Ascending aorta (tissue), 2 donors: ENCODE results near the gene SEZ6. TPM values are rescaled to one million over a fixed set of nuclear protein-coding genes. Genes with fewer than 3 reads are reported as not detected.

Experiments
- DNase-seq, 2 donors: peaks; one replicate each; pipeline ENCODE4 v3.0.0-alpha.2; 2019; ENCODE audit warnings: low spot score in 2 of 2
- H3K27ac ChIP-seq, 2 donors: fragments of 200-600 bp; sonication (generic); one replicate each; pipeline ENCODE4 v1.5.1; 2016 to 2017; ENCODE audit warnings: mild to moderate bottlenecking in 1 of 2
- H3K27me3 ChIP-seq: fragments of 200-600 bp; sonication (generic); one replicate; pipeline ENCODE4 v1.5.1; 2017
- H3K36me3 ChIP-seq, 2 donors: fragments of 200-600 bp; sonication (generic); one replicate each; pipeline ENCODE4 v1.5.1; 2016
- H3K4me1 ChIP-seq, 2 donors: fragments of 200-600 bp; sonication (generic); one replicate each; pipeline ENCODE4 v1.5.1; 2016 to 2017; ENCODE audit warnings: mild to moderate bottlenecking in 1 of 2
- H3K4me3 ChIP-seq, 2 donors: fragments of 200-600 bp; sonication (generic); one replicate each; pipeline ENCODE4 v1.5.1; 2016 to 2017; ENCODE audit warnings: mild to moderate bottlenecking in 1 of 2
- H3K9me3 ChIP-seq, 2 donors: fragments of 200-600 bp; sonication (generic); one replicate each; pipeline ENCODE4 v1.5.1; 2016
- CTCF ChIP-seq, 3 experiments: fragments of 200-600 bp in 2 of 3; fragments of 450-650 bp in 1 of 3; sonication (generic) in 2 of 3; IDR thresholded peaks; one replicate each; pipeline ENCODE4 v1.5.1; 2016 to 2019; ENCODE audit warnings: antibody characterized with exemption in 3 of 3, mild to moderate bottlenecking in 1 of 3, moderate library complexity in 1 of 3
- intact Hi-C: fragments of 100-400 bp; cut with DNase I; formaldehyde crosslinking; loops from one replicate; pipeline ENCODE4 v1.15.1; 2023
- total RNA-seq: library from RNA; depleted of rRNA; stranded (reverse); fragments of >200 nt; gene quantifications from one replicate; pipeline ENCODE4 v1.1.0, GENCODE V29; 2016

The SEZ6 gene
- total RNA-seq, 1 donor from 2014 or later = not detected

DNA sequence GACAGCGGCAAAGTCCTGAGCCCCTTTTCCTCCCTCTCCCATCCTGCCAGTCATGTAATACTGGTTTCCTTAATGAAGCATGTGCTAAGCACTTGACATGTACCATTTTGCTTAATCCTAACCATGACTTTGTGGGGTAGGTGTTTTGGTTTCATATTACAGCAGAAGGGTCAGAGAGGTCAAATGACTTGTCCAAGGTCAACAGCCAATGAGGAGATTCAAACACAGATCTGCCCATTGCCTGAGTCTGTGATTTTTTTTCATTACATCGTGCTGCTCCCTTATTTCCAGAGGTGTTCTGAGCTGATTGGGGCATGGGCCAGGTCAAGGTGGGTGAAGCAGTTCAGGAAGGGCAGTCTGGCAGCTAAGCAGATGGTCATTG is 36.9 kb downstream of the SEZ6 start:
- intact Hi-C loops = no loop called here
- H3K4me1 ChIP-seq = no peaks in the 10 kb centered on the region
- H3K36me3 ChIP-seq = no peaks in the 10 kb centered on the region
- H3K27me3 ChIP-seq = no peaks in the 10 kb centered on the region
- no peaks in the 10 kb centered on the region for H3K9me3 ChIP-seq
- H3K27ac ChIP-seq = no peak overlapping the region
- DNase-seq = no peak
- H3K4me3 ChIP-seq = no peak overlapping the region
- no peak for TF ChIP-seq CTCF (IDR thresholded peaks at IDR 0.05)

GRCh38 chr17:28968231-28968913 is 37.5 kb downstream of the SEZ6 start:
- H3K27ac ChIP-seq = no peak overlapping the region
- no peak overlapping the region for H3K4me3 ChIP-seq
- no peaks in the 10 kb centered on the region for H3K9me3 ChIP-seq
- no peaks in the 10 kb centered on the region for H3K27me3 ChIP-seq
- no peak for DNase-seq
- H3K36me3 ChIP-seq = no peaks in the 10 kb centered on the region
- no peak for TF ChIP-seq CTCF (IDR thresholded peaks at IDR 0.05)
- intact Hi-C loops = no loop called here
- no peaks in the 10 kb centered on the region for H3K4me1 ChIP-seq

- no peak for TF ChIP-seq CTCF (IDR thresholded peaks at IDR 0.05)
- no peaks in the 10 kb centered on the region for H3K36me3 ChIP-seq
- H3K4me3 ChIP-seq = no peak overlapping the region
- no peak for DNase-seq
- no peaks in the 10 kb centered on the region for H3K4me1 ChIP-seq
- no peak overlapping the region for H3K27ac ChIP-seq
- intact Hi-C loops = no loop called here
- H3K27me3 ChIP-seq = no peaks in the 10 kb centered on the region
- H3K9me3 ChIP-seq = no peaks in the 10 kb centered on the region
These were observed 38.4 kb downstream of the SEZ6 start for GRCh38 chr17:28967221-28968135.

DNA sequence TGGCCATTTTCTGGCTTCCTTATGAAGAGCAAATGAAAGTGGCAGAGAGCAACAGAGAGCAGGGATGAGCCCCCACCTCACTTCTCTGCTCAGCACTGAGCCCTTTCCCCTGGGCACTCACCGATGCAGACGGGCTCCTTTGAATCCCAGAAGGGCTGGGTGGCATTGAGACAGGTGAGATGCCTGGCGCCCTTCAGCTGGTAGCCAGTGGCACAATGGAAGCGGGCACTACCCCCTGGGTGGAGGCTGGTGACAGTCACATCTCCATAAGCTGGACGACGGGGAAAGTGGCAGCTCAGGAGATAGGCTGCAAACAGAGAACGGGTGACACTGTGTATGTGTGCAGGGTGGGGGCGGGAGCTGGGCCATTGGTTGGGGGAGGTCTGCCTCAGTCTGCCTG is 42.0 kb downstream of the SEZ6 start:
- Histone ChIP-seq H3K9me3 (no peaks in the 10 kb centered on the region), H3K4me3 (no peak overlapping the region), H3K36me3 (no peaks in the 10 kb centered on the region), H3K27ac (no peak overlapping the region), H3K27me3 (no peaks in the 10 kb centered on the region), H3K4me1 (no peaks in the 10 kb centered on the region)
- TF ChIP-seq CTCF (IDR thresholded peaks at IDR 0.05) = no peak
- DNase-seq = no peak
- intact Hi-C loops = loop anchor here (2.0 kb wide), 1 partner anchor 149 kb away; no protein-coding TSS in a partner anchor

- Histone ChIP-seq H3K27ac (no peak overlapping the region), H3K9me3 (no peaks in the 10 kb centered on the region), H3K27me3 (no peaks in the 10 kb centered on the region), H3K4me3 (no peak overlapping the region), H3K4me1 (no peaks in the 10 kb centered on the region), H3K36me3 (no peaks in the 10 kb centered on the region)
- intact Hi-C loops = no loop called here
- DNase-seq = no peak
- no peak for TF ChIP-seq CTCF (IDR thresholded peaks at IDR 0.05)
These were observed 42.7 kb downstream of the SEZ6 start for GRCh38 chr17:28963055-28963611.
